ENCODE data around the gene CDY2B. TPM values are rescaled to one million over a fixed set of nuclear protein-coding genes. Genes with fewer than 3 reads are reported as not detected.
"Not testable (repeated sequence)": the region's sequence is repeated elsewhere in the genome, so short reads cannot be mapped to it uniquely, and the experiment has no call there.

Gene CDY2B, protein sequence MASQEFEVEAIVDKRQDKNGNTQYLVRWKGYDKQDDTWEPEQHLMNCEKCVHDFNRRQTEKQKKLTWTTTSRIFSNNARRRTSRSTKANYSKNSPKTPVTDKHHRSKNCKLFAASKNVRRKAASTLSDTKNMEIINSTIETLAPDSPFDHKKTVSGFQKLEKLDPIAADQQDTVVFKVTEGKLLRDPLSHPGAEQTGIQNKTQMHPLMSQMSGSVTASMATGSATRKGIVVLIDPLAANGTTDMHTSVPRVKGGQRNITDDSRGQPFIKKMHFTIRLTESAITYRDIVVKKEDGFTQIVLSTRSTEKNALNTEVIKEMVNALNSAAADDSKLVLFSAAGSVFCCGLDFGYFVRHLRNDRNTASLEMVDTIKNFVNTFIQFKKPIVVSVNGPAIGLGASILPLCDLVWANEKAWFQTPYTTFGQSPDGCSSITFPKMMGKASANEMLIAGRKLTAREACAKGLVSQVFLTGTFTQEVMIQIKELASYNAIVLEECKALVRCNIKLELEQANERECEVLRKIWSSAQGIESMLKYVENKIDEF
- not detected for polyA plus RNA-seq

GRCh38 chrY:17880120-17880519 is at the start of gene CDY2B:
Gene CDY2B (minus strand): TSS chrY:17880220. CDS start chrY:17879892, 328 bp downstream.
- not testable (repeated sequence) for H3K4me3 Mint-ChIP-seq, H3K27ac Mint-ChIP-seq, H3K36me3 Mint-ChIP-seq

DNA sequence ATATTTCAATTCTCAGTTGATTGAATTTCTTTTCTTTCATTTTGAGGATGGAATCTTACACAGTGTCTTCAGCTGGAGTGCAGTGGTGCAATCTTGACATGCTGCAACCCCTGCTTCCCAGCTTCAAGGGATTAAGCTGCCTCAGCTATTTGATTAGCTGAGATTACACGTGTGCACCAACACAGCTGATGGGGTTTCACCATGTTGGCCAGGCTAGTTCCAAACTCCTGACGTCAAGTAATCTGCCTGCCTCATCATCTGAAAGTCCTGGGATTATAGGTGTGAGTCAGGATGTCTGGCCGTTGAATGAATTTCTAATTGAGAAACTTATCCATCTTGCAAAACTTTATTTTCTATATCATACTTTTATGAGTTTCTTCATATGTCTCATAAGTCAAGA is 28.0 kb upstream of the CDY2B start:
- not testable (repeated sequence) for H3K27ac Mint-ChIP-seq; H3K27me3 Mint-ChIP-seq (ENCODE audit: low read depth in 3 of 3); H3K4me3 Mint-ChIP-seq; H3K9me3 Mint-ChIP-seq; H3K4me1 Mint-ChIP-seq; DNase-seq; H3K36me3 Mint-ChIP-seq

More at GRCh38 chrY:17880120-17880519, at the start of gene CDY2B:
- H3K9me3 Mint-ChIP-seq; DNase-seq; H3K4me1 Mint-ChIP-seq; H3K27me3 Mint-ChIP-seq (ENCODE audit: low read depth in 3 of 3): not testable (repeated sequence)

DNA sequence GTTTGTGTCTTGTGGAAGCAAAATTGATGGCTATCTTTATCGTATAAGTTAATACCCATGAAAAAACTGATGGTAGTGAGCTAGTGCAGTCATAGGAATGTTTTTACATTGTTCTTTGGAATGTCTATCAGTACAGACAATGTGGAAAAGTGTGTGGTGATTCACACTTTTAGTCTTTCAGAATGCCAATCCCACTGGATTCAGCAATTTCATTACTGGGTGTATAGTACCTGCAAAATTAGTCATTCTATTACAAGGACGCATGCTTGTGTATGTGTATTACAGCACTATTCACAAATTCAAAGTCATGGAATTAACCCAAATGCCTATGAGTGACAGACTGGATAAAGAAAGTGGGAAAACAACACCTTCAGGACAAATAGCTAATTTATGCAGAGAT is 27.3 kb upstream of the CDY2B start:
- not testable (repeated sequence) for H3K4me1 Mint-ChIP-seq; H3K27ac Mint-ChIP-seq; H3K27me3 Mint-ChIP-seq (ENCODE audit: low read depth in 3 of 3); H3K4me3 Mint-ChIP-seq; H3K9me3 Mint-ChIP-seq; H3K36me3 Mint-ChIP-seq; DNase-seq

DNA sequence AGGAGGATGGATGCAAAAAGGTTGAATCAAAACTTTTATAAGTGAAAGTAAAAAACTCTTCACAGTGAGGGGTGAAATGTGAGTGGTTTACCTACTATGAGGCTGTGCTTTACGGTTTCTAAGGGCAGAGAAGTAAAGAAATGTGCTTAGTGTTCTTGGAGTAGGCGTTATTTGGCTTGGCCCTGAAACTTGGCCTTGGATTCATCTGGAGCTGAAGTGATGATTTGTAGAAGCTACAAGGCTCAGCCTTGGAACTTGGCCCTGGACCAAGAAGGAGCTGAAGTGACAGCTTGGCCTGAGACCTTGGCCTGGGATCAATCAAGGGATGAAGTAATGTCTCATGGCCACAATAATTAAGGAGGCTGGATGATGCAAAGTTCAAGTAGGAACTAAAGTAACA is 1.7 kb upstream of the CDY2B start:
- not testable (repeated sequence) for H3K4me3 Mint-ChIP-seq; H3K27me3 Mint-ChIP-seq (ENCODE audit: low read depth in 3 of 3); DNase-seq; H3K27ac Mint-ChIP-seq; H3K4me1 Mint-ChIP-seq; H3K36me3 Mint-ChIP-seq; H3K9me3 Mint-ChIP-seq

DNA sequence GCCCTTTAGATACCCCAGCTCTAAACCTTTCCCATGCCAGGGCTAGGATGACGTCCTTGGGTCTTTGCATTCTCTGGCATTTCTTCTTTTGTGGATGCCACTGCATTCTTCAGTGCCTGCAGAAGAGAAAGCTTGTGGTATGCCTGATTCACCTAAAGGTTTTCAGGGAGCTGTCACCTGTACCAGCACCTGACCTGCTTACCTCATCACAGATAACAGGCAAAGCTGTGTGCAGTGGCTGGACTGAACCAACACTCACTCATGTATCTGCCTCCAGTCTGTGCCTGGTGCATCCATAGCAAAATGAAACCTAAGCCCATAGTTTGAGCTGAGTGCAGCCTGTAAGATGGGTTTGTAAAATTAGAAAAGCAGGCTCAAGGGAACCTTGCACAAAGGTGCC is 3.3 kb downstream of the CDY2B start:
- not testable (repeated sequence) for H3K4me1 Mint-ChIP-seq; H3K36me3 Mint-ChIP-seq; H3K9me3 Mint-ChIP-seq; H3K27me3 Mint-ChIP-seq (ENCODE audit: low read depth in 3 of 3); H3K27ac Mint-ChIP-seq; DNase-seq; H3K4me3 Mint-ChIP-seq

GRCh38 chrY:17875401-17875800 is 4.6 kb downstream of the CDY2B start:
- H3K27ac Mint-ChIP-seq; H3K4me3 Mint-ChIP-seq; H3K4me1 Mint-ChIP-seq; DNase-seq; H3K36me3 Mint-ChIP-seq; H3K27me3 Mint-ChIP-seq (ENCODE audit: low read depth in 3 of 3); H3K9me3 Mint-ChIP-seq: not testable (repeated sequence)

- DNase-seq; H3K36me3 Mint-ChIP-seq; H3K27ac Mint-ChIP-seq; H3K9me3 Mint-ChIP-seq; H3K27me3 Mint-ChIP-seq (ENCODE audit: low read depth in 3 of 3); H3K4me3 Mint-ChIP-seq; H3K4me1 Mint-ChIP-seq: not testable (repeated sequence)
Measured at GRCh38 chrY:17871194-17871903, 8.7 kb downstream of the CDY2B start.

GRCh38 chrY:17870737-17871136 is 9.3 kb downstream of the CDY2B start:
- H3K27me3 Mint-ChIP-seq (ENCODE audit: low read depth in 3 of 3); H3K36me3 Mint-ChIP-seq; H3K27ac Mint-ChIP-seq; DNase-seq; H3K4me1 Mint-ChIP-seq; H3K9me3 Mint-ChIP-seq; H3K4me3 Mint-ChIP-seq: not testable (repeated sequence)

GRCh38 chrY:17867850-17868249 is 12.2 kb downstream of the CDY2B start:
- H3K4me1 Mint-ChIP-seq; H3K9me3 Mint-ChIP-seq; H3K27me3 Mint-ChIP-seq (ENCODE audit: low read depth in 3 of 3); H3K27ac Mint-ChIP-seq; H3K36me3 Mint-ChIP-seq; H3K4me3 Mint-ChIP-seq; DNase-seq: not testable (repeated sequence)

DNA sequence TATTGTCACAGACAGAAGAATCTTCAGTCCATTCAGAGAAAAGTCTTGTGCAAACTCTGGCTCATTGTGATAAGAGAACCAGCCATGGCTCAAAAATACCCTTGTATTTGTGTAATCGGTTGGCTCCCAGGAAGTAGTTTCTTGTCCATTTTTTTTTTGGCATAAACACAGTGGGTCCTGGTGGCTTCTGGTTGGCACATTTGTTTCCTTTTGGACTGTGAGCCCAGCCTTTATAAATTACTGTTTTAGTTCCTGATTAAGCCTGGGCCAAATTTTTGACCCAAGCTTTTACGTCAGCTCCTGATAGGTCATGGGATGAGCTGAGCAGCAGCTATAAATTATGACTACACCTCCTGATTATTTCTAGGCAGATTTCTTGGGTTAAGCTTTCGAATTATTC is 19.4 kb downstream of the CDY2B start:
- not testable (repeated sequence) for H3K27me3 Mint-ChIP-seq (ENCODE audit: low read depth in 3 of 3); H3K36me3 Mint-ChIP-seq; H3K27ac Mint-ChIP-seq; H3K4me1 Mint-ChIP-seq; DNase-seq; H3K9me3 Mint-ChIP-seq; H3K4me3 Mint-ChIP-seq

GRCh38 chrY:17856963-17857848 is 22.8 kb downstream of the CDY2B start:
- H3K27me3 Mint-ChIP-seq (ENCODE audit: low read depth in 3 of 3); H3K36me3 Mint-ChIP-seq; H3K9me3 Mint-ChIP-seq; H3K27ac Mint-ChIP-seq; DNase-seq; H3K4me3 Mint-ChIP-seq; H3K4me1 Mint-ChIP-seq: not testable (repeated sequence)

DNA sequence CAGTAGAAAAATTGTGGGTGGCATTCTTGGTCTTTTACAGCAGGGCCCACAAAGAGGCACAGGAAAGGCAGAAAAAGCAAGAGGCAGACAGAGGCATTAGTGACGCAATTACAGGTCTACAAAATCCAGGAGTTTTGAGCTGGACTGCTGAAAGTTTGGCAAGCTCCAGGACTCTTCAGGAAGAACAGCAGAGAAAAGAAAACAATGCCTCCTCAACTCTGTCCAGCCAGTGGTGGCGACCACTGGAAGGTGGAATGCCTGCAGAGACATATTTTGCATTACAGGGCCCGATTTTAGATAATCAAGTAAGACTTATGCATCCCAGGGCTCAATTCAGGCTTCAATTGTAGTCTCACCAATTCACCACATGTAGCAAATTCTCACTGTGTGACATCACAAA is 23.5 kb downstream of the CDY2B start:
- H3K27ac Mint-ChIP-seq; H3K9me3 Mint-ChIP-seq; H3K36me3 Mint-ChIP-seq; H3K4me3 Mint-ChIP-seq; H3K27me3 Mint-ChIP-seq (ENCODE audit: low read depth in 3 of 3); H3K4me1 Mint-ChIP-seq; DNase-seq: not testable (repeated sequence)

GRCh38 chrY:17849131-17849530 is 30.9 kb downstream of the CDY2B start:
- H3K9me3 Mint-ChIP-seq; H3K4me3 Mint-ChIP-seq; H3K27ac Mint-ChIP-seq; H3K36me3 Mint-ChIP-seq; H3K27me3 Mint-ChIP-seq (ENCODE audit: low read depth in 3 of 3); H3K4me1 Mint-ChIP-seq; DNase-seq: not testable (repeated sequence)

GRCh38 chrY:17832149-17832548 is 47.9 kb downstream of the CDY2B start:
- not testable (repeated sequence) for H3K36me3 Mint-ChIP-seq; H3K27ac Mint-ChIP-seq; H3K9me3 Mint-ChIP-seq; H3K4me3 Mint-ChIP-seq; DNase-seq; H3K27me3 Mint-ChIP-seq (ENCODE audit: low read depth in 3 of 3); H3K4me1 Mint-ChIP-seq

Data from immature natural killer cell (primary cell).